OCI-LY3 (cell line): ENCODE results near the gene DAAM2.

Source experiments
- CTCF ChIP-seq: fragments of 200-600, 300-600 bp; sonication (generic); IDR thresholded peaks from 2 replicates; pipeline ENCODE4 v1.5.1; 2014; ENCODE audit warnings: antibody characterized with exemption, low read length, low read depth
- EZH2phosphoT487 ChIP-seq: fragments of 200-600 bp; shearing (Covaris generic); IDR thresholded peaks from 2 replicates; pipeline ENCODE4 v1.6.1; 2018; ENCODE audit warnings: antibody characterized with exemption, mixed run types, low read depth

GRCh38 chr6:39834866-39835265, 42.7 kb downstream of the DAAM2 start:
- TF ChIP-seq CTCF = no peak
- no peak for TF ChIP-seq EZH2phosphoT487
